Suprapubic skin (tissue), 3 donors: ENCODE results near the gene SLC39A7.

Experiments used
- EP300 ChIP-seq: sonication (generic); formaldehyde crosslinking; IDR thresholded peaks from one replicate; pipeline ENCODE4 v1.6.1; 2017; ENCODE audit warnings: antibody characterized with exemption
- POLR2A ChIP-seq, 2 donors: fragments of 450-650 bp; IDR thresholded peaks; one replicate each; pipeline ENCODE4 v1.6.1; 2017; ENCODE audit warnings: antibody characterized with exemption in 2 of 2, mild to moderate bottlenecking in 2 of 2, moderate library complexity in 2 of 2
- TF ChIP-seq, protein P1 (sequence below), 2 donors: fragments of 200-600 bp in 1 of 2; fragments of 450-650 bp in 1 of 2; sonication (generic) in 1 of 2; IDR thresholded peaks; one replicate each; pipeline ENCODE4 v1.5.1; 2016 to 2019; ENCODE audit warnings: antibody characterized with exemption in 2 of 2, mild to moderate bottlenecking in 1 of 2, moderate library complexity in 1 of 2

DNA sequence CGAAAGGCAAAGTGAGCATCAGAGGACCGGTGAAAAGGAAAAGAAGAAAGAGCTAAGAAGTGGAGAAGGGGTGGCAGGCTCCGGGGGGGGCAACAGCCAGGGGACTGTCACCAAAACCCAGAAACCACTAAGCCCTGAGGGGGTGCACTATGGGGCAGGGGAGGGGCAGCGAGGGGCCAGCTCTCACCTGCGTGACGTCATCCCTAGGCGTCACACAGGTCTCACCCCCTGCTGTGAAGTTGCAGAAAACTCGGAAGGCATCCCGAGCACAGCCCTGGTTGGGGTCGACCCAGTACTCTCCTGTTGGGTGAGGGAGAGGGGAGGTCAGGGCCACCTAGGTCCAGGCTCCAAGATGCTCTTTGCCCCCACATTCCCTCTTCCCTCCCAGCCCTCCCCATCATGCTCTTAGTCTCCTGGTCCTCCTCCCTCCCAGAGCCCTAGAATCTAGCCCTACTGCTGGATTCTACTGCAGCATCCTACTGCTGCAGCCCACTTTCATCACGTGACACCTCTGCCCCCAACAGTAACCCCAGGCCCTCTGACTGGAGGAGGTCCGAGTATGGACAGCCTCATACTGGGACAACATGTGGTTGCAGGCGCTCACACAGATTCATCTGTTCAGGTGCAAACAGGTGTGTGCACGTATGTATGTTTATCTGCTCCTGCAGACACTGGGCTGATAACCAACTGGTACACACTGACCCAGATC, 35.8 kb upstream of the SLC39A7 start:
- TF ChIP-seq EP300 (no peak), POLR2A (IDR thresholded peaks at IDR 0.05) (no peak)
- TF ChIP-seq, protein P1, sequence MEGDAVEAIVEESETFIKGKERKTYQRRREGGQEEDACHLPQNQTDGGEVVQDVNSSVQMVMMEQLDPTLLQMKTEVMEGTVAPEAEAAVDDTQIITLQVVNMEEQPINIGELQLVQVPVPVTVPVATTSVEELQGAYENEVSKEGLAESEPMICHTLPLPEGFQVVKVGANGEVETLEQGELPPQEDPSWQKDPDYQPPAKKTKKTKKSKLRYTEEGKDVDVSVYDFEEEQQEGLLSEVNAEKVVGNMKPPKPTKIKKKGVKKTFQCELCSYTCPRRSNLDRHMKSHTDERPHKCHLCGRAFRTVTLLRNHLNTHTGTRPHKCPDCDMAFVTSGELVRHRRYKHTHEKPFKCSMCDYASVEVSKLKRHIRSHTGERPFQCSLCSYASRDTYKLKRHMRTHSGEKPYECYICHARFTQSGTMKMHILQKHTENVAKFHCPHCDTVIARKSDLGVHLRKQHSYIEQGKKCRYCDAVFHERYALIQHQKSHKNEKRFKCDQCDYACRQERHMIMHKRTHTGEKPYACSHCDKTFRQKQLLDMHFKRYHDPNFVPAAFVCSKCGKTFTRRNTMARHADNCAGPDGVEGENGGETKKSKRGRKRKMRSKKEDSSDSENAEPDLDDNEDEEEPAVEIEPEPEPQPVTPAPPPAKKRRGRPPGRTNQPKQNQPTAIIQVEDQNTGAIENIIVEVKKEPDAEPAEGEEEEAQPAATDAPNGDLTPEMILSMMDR (IDR thresholded peaks at IDR 0.05) = no peak
